ENCODE data around the gene FLT3. TPM values are rescaled to one million over a fixed set of nuclear protein-coding genes. Genes with fewer than 3 reads are reported as not detected.
"Not testable (repeated sequence)": the region's sequence is repeated elsewhere in the genome, so short reads cannot be mapped to it uniquely, and the experiment has no call there.

Gene FLT3
- total and polyA plus RNA-seq, 12 donors: 0.06 to 1.0 (median 0.26) TPM

- WGBS, 4 donors: 13 to 45% (median 36%) methylated on average over 1 of the region's 1 CpG
- intact Hi-C loops (cut with DNase I): no loop called here
- no peak for TF ChIP-seq CTCF (IDR thresholded peaks at IDR 0.05)
- TF ChIP-seq POLR2A (IDR thresholded peaks at IDR 0.05): no peak
- no peak for DNase-seq
- Histone ChIP-seq H3K27ac (no peak overlapping the region), H3K4me1 (replicated peaks in 1 of 2) (no peaks in the 10 kb centered on the region), H3K36me3 (replicated peaks in 1 of 2) (no peaks in the 10 kb centered on the region), H3K9me3 (replicated peaks in 1 of 3) (no peaks in the 10 kb centered on the region), H3K27me3 (no peaks in the 10 kb centered on the region), H3K4me3 (no peak overlapping the region)
These were observed 11.3 kb downstream of the FLT3 start for GRCh38 chr13:28089065-28089464.

GRCh38 chr13:28077820-28078219, 22.6 kb downstream of the FLT3 start:
- H3K9me3 ChIP-seq (replicated peaks in 1 of 3); H3K36me3 ChIP-seq (replicated peaks in 1 of 2); DNase-seq; intact Hi-C loops (cut with DNase I); H3K4me1 ChIP-seq (replicated peaks in 1 of 2); H3K4me3 ChIP-seq; H3K27ac ChIP-seq; H3K27me3 ChIP-seq: not testable (repeated sequence)
- 72 to 89% (median 79%) methylated on average over 1 to 2 of the region's 2 CpGs for whole genome bisulfite sequencing, 4 donors

GRCh38 chr13:28077231-28077630, 23.1 kb downstream of the FLT3 start:
- WGBS, 4 donors: 58 to 78% (median 63%) methylated on average over 6 of the region's 6 CpGs
- intact Hi-C loops (cut with DNase I): no loop called here
- no peaks in the 10 kb centered on the region for H3K4me1 ChIP-seq (replicated peaks in 1 of 2)
- TF ChIP-seq POLR2A (IDR thresholded peaks at IDR 0.05): no peak
- no peak for TF ChIP-seq CTCF (IDR thresholded peaks at IDR 0.05)
- no peak overlapping the region for H3K27ac ChIP-seq
- no peaks in the 10 kb centered on the region for H3K36me3 ChIP-seq (replicated peaks in 1 of 2)
- no peaks in the 10 kb centered on the region for H3K9me3 ChIP-seq (replicated peaks in 1 of 3)
- H3K4me3 ChIP-seq: no peak overlapping the region
- DNase-seq: no peak
- no peaks in the 10 kb centered on the region for H3K27me3 ChIP-seq

- Histone ChIP-seq H3K4me3 (no peak overlapping the region), H3K36me3 (replicated peaks in 1 of 2) (no peaks in the 10 kb centered on the region), H3K9me3 (replicated peaks in 1 of 3) (no peaks in the 10 kb centered on the region), H3K4me1 (replicated peaks in 1 of 2) (no peaks in the 10 kb centered on the region), H3K27me3 (no peaks in the 10 kb centered on the region), H3K27ac (no peak overlapping the region)
- intact Hi-C loops (cut with DNase I): no loop called here
- TF ChIP-seq CTCF (IDR thresholded peaks at IDR 0.05) (no peak), POLR2A (IDR thresholded peaks at IDR 0.05) (no peak)
- WGBS, 4 donors: 79 to 90% (median 87%) methylated on average over 4 of the region's 4 CpGs
- no peak for DNase-seq
These were observed 29.0 kb downstream of the FLT3 start for GRCh38 chr13:28071424-28071823.

GRCh38 chr13:28067491-28067890, 32.9 kb downstream of the FLT3 start:
- Histone ChIP-seq H3K36me3 (replicated peaks in 1 of 2) (no peaks in the 10 kb centered on the region), H3K9me3 (replicated peaks in 1 of 3) (no peaks in the 10 kb centered on the region), H3K4me1 (replicated peaks in 1 of 2) (no peaks in the 10 kb centered on the region), H3K27me3 (no peaks in the 10 kb centered on the region), H3K4me3 (no peak overlapping the region), H3K27ac (no peak overlapping the region)
- no peak for TF ChIP-seq CTCF (IDR thresholded peaks at IDR 0.05)
- TF ChIP-seq POLR2A (IDR thresholded peaks at IDR 0.05): no peak
- WGBS, 4 donors: 83 to 85% (median 84%) methylated on average over 3 of the region's 3 CpGs
- DNase-seq: no peak
- intact Hi-C loops (cut with DNase I): no loop called here

All from adrenal gland (tissue), 12 donors.